Hematopoietic multipotent progenitor cell treated with erythropoietin and hydrocortisone succinate and interleukin-3 and kit ligand, for 17 days (in vitro differentiated cells): Measurements from ENCODE around the gene CEMIP.
A peak's percentile ranks its signal among the peaks of the same experiment; 100 is the strongest.
"Not testable (repeated sequence)": the region's sequence is repeated elsewhere in the genome, so short reads cannot be mapped to it uniquely, and the experiment has no call there.

Experiments
- DNase-seq: peaks from one replicate; pipeline ENCODE4 v3.0.0-alpha.2; 2015; ENCODE audit warnings: low spot score

Gene CEMIP

GRCh38 chr15:80761754-80762153 lies 17.4 kb upstream of the CEMIP start:
- DNase-seq: no peak

- not testable (repeated sequence) for DNase-seq
Observed at GRCh38 chr15:80763235-80763634, 15.9 kb upstream of the CEMIP start.

GRCh38 chr15:80764535-80764934 lies 14.6 kb upstream of the CEMIP start:
- DNase-seq: no peak

- DNase-seq: no peak
Observed at GRCh38 chr15:80766275-80766674, 12.9 kb upstream of the CEMIP start.

GRCh38 chr15:80768158-80768557 lies 11.0 kb upstream of the CEMIP start:
- no peak for DNase-seq

GRCh38 chr15:80769153-80769828 lies 9.9 kb upstream of the CEMIP start:
- no peak for DNase-seq

- DNase-seq: no peak
Observed at GRCh38 chr15:80769829-80770705, 9.1 kb upstream of the CEMIP start.

- DNase-seq: no peak
Observed at GRCh38 chr15:80773122-80773551, 6.0 kb upstream of the CEMIP start.

GRCh38 chr15:80773792-80774352 lies 5.3 kb upstream of the CEMIP start:
- no peak for DNase-seq

- DNase-seq: no peak
Observed at GRCh38 chr15:80774486-80774885, 4.7 kb upstream of the CEMIP start.

- DNase-seq: no peak
Observed at GRCh38 chr15:80775338-80775737, 3.8 kb upstream of the CEMIP start.

- DNase-seq: peak; percentile 40
Observed at GRCh38 chr15:80776420-80777045, 2.6 kb upstream of the CEMIP start.

GRCh38 chr15:80777137-80777536 lies 2.0 kb upstream of the CEMIP start:
- DNase-seq: no peak

- DNase-seq: no peak
Observed at GRCh38 chr15:80777826-80778620, 1.1 kb upstream of the CEMIP start.

- no peak for DNase-seq
Observed at GRCh38 chr15:80778621-80778963, 578 bp upstream of the CEMIP start.

GRCh38 chr15:80779658-80780415 lies 667 bp downstream of the CEMIP start:
- no peak for DNase-seq

GRCh38 chr15:80780416-80781221 lies 1.4 kb downstream of the CEMIP start:
- DNase-seq: no peak

GRCh38 chr15:80783260-80783659 lies 4.1 kb downstream of the CEMIP start:
- no peak for DNase-seq

- no peak for DNase-seq
Observed at GRCh38 chr15:80785335-80785734, 6.2 kb downstream of the CEMIP start.

- no peak for DNase-seq
Observed at GRCh38 chr15:80785811-80786354, 6.7 kb downstream of the CEMIP start.
